CD4-positive, alpha-beta T cell treated with Interleukin-17A for 1 hour (primary cell): ENCODE measurements around the gene PTPRN2.
"Not testable (repeated sequence)": the region's sequence is repeated elsewhere in the genome, so short reads cannot be mapped to it uniquely, and the experiment has no call there.

Source experiments
- DNase-seq: peaks from one replicate; pipeline ENCODE4 v3.0.0-alpha.2; 2020

The PTPRN2 gene

GRCh38 chr7:158259141-158259540 lies 328.5 kb downstream of the PTPRN2 start:
- DNase-seq: no peak

- DNase-seq: no peak
These were observed 329.1 kb downstream of the PTPRN2 start for GRCh38 chr7:158258411-158259130.

DNA sequence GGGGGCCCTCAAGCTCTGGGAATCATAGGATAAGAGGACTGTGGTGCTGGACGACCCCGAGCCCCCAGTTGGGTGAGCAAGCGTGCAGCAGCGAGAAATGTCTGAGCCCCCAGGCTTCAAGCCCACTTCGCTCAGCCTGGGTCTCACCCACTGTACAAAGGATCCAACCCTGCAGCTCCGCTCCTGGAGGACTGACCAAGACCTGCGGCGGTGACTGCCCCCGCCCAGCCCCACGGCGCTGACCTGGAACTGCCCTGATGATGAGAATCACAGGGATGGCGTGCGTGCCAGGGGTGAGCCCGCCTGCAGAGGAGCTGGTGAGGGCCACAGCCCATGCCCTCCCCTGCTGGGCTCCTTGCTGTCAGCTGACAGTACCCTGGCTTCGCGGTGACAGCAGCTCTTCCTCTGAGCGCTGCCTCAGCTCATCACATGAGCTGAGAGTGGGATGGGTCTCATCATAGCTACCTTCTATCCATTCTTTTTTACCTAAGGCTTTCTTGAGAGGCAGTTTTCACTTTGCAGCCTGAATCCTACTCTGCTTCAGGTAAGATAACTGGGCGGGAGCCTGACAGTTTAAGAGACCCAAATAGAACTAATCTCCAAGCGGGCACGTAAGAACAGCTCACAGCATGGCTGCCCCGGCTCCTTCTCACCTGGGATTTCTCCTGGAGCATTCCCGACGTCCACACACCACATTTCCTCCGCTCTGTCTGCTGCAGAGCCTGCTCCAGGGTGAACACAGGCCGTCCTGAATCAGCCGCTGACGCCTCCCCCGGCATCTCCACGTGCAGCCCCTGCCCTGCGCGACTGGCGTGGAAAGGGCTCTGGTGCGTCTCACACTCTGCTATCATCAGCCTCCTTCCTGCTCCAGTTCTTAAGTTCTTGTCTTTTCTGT lies 329.9 kb downstream of the PTPRN2 start:
- no peak for DNase-seq

DNA sequence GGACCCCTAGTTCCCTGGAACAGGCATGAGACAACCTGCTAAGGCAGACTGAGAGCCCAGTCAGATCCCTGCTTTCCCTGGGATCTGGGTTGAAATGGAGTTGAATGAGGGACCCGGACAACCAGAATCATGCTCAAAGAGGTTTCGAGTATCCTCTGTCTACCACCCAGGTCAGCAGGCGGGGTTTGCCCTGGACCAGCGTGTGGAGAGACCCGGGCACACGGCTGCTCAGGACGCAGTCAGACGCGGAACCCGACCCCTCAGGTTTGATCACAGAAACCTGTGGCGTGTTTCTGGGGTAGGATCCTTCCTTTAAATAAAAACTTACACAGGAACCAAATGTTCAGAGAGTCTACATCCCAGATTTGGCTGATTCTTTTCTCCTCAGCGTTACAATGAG lies 330.6 kb downstream of the PTPRN2 start:
- no peak for DNase-seq

DNA sequence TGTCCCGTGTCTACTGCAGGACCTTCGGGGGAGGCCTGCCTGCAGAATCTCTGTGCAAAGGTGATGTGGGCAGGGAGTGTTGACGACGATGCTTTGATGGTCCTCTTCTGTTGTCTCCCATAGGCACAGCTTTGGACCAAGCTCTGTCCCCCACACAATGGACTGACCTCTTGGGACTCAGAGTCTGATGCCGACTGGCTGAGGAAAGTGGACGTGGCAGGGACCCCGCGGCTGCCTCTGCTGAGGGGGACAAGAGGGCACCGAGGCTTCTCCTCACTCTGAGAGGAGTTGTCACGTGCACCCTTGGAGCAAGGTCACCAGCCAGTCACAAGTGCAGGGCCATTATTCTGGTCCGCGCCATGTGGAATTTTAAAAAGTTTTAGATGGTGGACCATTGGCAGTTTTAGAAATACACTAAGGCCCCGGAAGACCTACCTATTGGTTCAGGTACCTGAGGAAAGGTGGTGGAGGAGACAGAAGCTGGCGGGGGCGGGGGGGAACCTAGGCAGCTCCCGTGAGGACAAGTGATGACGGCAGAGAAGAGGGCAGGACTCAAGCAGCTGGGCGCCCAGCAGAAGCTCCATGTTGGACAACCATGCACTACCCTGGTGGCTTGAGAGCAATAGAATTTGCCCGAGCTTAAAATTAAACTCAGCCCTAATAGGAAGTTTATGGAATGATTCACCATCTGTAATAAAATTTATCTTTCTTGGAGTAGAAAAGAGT lies 331.4 kb downstream of the PTPRN2 start:
- no peak for DNase-seq

- no peak for DNase-seq
These were observed 332.1 kb downstream of the PTPRN2 start for GRCh38 chr7:158255558-158255957.

DNA sequence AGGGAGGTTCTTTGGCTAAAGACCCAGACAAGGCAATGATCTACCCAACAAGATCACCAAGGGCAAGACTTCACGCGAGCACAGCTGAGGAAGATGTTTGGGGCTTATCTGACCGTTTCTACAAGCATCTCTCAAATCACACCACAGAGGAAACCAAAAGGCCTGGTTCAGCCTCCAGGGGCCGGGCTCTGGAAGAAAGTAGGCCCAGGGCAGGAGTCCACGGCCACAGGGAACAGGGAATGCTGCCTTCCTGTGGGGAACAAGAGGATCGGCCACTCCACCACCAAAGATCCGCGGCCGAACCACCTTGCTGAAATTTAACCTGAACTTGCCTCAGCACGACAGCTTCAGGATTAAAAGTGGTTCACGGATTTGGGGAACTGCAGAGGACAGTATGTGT lies 332.5 kb downstream of the PTPRN2 start:
- no peak for DNase-seq

DNA sequence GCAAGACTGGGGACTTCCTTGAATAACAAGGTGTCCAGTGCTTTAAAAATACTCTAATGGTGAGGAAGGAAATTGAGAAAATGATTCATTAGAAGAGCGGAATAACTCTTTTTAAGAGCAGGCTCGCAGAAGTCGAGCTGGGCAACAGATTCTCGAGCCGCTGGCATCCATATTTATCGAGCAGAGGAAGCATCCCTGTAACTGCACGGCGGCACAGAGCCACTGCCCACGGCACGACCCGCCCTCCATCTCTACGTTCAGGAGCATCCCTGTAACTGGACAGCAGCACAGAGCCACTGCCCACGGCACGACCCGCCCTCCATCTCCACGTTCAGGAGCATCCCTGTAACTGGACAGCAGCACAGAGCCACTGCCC lies 334.0 kb downstream of the PTPRN2 start:
- DNase-seq: not testable (repeated sequence)

DNA sequence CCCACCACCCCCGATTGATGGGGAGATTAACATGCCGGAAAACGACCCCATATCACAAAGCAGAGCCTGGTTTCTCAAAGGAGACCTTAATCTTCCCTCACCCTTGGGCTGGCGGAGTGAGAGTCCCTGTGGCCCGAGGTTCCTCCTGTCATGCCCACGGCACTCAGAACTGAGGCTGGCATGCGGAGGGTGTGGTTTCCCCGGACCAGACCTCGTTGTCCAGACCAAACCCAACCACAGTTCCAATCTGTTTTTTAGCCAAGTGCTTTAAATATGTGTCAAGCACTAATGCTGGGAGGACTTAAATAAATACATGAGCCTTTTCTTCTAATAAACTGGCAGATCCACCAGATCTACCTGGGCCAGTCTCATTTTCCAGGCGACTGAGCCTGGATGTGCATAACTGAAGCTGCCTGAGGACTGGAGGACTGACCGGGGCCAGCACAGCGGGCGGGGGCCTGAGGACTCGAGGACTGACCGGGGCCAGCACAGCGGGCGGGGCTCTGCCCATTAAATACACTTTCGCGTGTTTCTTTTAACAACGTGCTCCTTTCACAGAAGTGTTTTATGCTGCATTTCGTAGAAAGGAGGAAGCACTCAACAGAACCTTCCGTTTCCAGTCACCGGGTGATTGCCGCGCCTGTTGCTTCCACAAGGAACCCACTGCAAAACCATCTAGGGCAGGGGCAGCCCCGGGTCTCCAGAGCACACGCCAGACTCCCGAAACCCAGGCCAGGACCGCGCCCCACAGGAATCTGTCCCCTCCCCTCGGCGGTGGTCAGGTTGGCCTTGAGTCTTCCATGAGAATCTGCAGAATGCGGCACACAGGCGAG lies 334.6 kb downstream of the PTPRN2 start:
- no peak for DNase-seq

GRCh38 chr7:158252081-158252836 lies 335.4 kb downstream of the PTPRN2 start:
- DNase-seq: no peak

GRCh38 chr7:158251061-158251965 lies 336.3 kb downstream of the PTPRN2 start:
- DNase-seq: no peak

- no peak for DNase-seq
These were observed 337.9 kb downstream of the PTPRN2 start for GRCh38 chr7:158249692-158250091.

GRCh38 chr7:158248816-158249215 lies 338.8 kb downstream of the PTPRN2 start:
- no peak for DNase-seq

DNA sequence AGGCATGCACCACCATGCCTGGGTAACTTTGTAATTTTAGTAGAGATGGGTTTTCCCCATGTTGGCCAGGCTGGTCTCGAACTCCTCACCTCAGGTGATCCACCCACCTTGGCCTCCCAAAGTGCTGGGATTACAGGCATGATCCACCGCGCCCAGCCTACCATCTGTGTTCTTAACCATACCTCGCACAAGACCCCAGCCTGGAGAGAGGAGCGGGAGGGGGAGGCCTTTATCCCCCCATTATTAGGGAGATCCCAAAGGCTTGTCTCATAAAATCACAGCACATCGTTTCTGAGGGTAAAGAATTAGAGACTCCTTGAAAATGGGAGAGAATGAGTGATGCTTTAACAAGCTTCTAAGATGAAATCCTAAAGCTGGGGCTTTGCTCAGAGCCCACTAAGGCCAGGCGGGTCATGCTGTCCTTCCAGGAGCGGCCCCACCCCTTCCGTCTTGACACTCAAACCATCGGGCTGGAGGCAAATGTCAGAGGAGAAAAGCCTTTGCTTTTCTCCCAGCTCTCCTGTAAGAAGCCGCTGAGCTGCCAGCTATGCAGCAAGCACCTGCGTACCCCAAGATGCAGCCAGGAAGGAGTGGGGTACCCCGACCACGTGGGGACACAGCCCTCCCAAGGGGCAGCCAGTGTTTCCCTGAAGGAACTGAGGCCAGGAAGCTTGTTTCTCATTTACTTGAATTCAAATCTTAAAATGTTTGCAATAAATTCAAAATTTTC lies 339.7 kb downstream of the PTPRN2 start:
- DNase-seq: no peak

- no peak for DNase-seq
These were observed 340.5 kb downstream of the PTPRN2 start for GRCh38 chr7:158246960-158247673.

DNA sequence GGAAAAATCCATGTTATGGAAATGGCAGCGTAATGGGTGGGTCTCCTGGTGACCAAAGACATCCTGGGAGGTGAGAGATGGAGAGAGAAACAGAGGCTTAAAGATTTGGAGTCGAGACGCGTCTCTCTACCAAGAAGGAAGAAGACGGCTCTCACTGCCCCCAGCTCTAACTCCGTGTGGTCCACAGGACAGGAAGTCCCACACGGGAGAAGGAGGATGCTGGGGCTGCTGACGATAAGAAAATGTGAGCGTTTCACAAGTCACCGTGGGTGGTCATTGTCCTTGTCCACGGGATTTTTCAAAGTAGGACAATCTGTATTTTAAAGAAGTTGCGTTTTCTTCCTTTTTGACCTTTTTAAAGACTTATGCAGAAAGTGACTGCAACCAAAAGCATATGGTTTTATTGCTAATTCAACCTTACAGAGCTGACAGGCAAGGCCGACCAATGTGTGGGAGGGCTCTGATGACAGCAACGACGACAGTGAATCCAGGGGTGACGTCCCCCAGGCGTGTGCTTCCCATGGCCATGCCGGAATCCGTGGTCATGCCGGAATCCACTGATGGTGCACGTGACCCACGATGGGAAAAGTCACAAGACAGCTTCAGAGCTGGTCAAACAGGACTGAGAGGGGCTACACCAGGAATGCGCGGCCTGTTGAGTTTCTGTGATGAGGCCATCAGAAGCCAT lies 341.2 kb downstream of the PTPRN2 start:
- DNase-seq: no peak

DNA sequence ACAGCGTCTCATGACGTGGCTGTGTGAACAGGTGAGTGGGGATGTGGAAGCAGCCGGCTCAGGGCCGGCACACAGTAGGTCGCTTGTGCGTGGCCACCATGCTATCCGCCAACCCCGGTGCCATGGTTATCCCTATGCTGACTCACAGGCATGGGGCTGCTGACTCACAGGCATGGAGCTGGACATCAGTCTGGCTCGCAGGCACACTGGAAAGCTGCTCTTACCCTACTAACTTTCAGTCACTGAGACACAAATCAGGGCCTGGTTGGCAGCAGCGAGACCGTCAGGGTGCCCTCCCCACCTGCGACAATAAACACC lies 341.9 kb downstream of the PTPRN2 start:
- DNase-seq: no peak

GRCh38 chr7:158244873-158245723 lies 342.5 kb downstream of the PTPRN2 start:
- DNase-seq: no peak
